ENCODE data around the gene SACS.

GRCh38 chr13:23344931-23345595 lies 88.4 kb downstream of the SACS start:
- TF ChIP-seq, protein P1, sequence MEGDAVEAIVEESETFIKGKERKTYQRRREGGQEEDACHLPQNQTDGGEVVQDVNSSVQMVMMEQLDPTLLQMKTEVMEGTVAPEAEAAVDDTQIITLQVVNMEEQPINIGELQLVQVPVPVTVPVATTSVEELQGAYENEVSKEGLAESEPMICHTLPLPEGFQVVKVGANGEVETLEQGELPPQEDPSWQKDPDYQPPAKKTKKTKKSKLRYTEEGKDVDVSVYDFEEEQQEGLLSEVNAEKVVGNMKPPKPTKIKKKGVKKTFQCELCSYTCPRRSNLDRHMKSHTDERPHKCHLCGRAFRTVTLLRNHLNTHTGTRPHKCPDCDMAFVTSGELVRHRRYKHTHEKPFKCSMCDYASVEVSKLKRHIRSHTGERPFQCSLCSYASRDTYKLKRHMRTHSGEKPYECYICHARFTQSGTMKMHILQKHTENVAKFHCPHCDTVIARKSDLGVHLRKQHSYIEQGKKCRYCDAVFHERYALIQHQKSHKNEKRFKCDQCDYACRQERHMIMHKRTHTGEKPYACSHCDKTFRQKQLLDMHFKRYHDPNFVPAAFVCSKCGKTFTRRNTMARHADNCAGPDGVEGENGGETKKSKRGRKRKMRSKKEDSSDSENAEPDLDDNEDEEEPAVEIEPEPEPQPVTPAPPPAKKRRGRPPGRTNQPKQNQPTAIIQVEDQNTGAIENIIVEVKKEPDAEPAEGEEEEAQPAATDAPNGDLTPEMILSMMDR (IDR thresholded peaks at IDR 0.05) = no peak
- no peak for TF ChIP-seq POLR2AphosphoS5 (IDR thresholded peaks at IDR 0.05)
- no peak for TF ChIP-seq POLR2A (IDR thresholded peaks at IDR 0.05)

Measured in prostate gland (tissue), 2 donors.